CD14-positive monocyte (primary cell): ENCODE measurements around the gene PHACTR2. TPM values are rescaled to one million over a fixed set of nuclear protein-coding genes. Genes with fewer than 3 reads are reported as not detected.
"Not testable (repeated sequence)": the region's sequence is repeated elsewhere in the genome, so short reads cannot be mapped to it uniquely, and the experiment has no call there.

Experiments
- DNase-seq, 3 donors: peaks; one replicate each; pipeline ENCODE4 v3.0.0-alpha.2; 2011 to 2022
- H2AFZ ChIP-seq: 2 replicates; pipeline ENCODE4 v1.6.0; 2012; ENCODE audit warnings: mild to moderate bottlenecking, low read depth, low read length, inconsistent platforms; ENCODE audit not compliant: insufficient read depth, poor library complexity, severe bottlenecking
- H3K27ac ChIP-seq, 2 donors: 1 replicate in 1 of 2; 2 replicates in 1 of 2; pipeline ENCODE4 v1.5.1; 2012 to 2013; ENCODE audit warnings: low read length in 2 of 2, control low read depth in 1 of 2, inconsistent platforms in 1 of 2, low read depth in 1 of 2, mild to moderate bottlenecking in 1 of 2
- H3K27me3 ChIP-seq, 2 donors: one replicate each; pipeline versions ENCODE4 v1.6.0 to v1.6.1; 2011 to 2013; ENCODE audit warnings: low read length in 2 of 2; ENCODE audit not compliant: control insufficient read depth in 2 of 2, insufficient read depth in 2 of 2
- H3K36me3 ChIP-seq, 2 donors: replicated peaks in 1 of 2; 1 replicate in 1 of 2; 2 replicates in 1 of 2; pipeline versions ENCODE4 v1.5.1 to v1.6.1; 2012 to 2013; ENCODE audit warnings: low read length in 2 of 2, control low read depth in 1 of 2, inconsistent platforms in 1 of 2, mild to moderate bottlenecking in 1 of 2; ENCODE audit not compliant: insufficient read depth in 2 of 2, control insufficient read depth in 1 of 2
- H3K4me1 ChIP-seq, 2 donors: 1 replicate in 1 of 2; 2 replicates in 1 of 2; pipeline versions ENCODE4 v1.5.1 to v1.6.1; 2012 to 2013; ENCODE audit warnings: low read length in 2 of 2, control low read depth in 1 of 2, inconsistent platforms in 1 of 2, mild to moderate bottlenecking in 1 of 2, moderate library complexity in 1 of 2; ENCODE audit not compliant: insufficient read depth in 2 of 2, control insufficient read depth in 1 of 2
- H3K4me2 ChIP-seq: replicated peaks from 2 replicates; pipeline ENCODE3; 2012; ENCODE audit warnings: low read length, moderate library complexity, mild to moderate bottlenecking; ENCODE audit not compliant: poor library complexity, severe bottlenecking; ENCODE audit errors: extremely low read depth
- H3K4me3 ChIP-seq, 3 experiments: fragments of 200-600 bp in 1 of 3; sonication (generic) in 1 of 3; replicated peaks in 1 of 3; 1 replicate in 2 of 3; 2 replicates in 1 of 3; pipeline ENCODE4 v1.5.1; 2011 to 2013; ENCODE audit warnings: low read length in 3 of 3, mild to moderate bottlenecking in 3 of 3, control low read depth in 2 of 3, low read depth in 2 of 3, inconsistent platforms in 1 of 3, moderate library complexity in 1 of 3
- H3K79me2 ChIP-seq: 2 replicates; pipeline ENCODE4 v1.6.0; 2012; ENCODE audit warnings: mild to moderate bottlenecking, control low read depth, inconsistent platforms, low read length, moderate library complexity; ENCODE audit not compliant: insufficient read depth
- H3K9ac ChIP-seq: 2 replicates; pipeline ENCODE4 v1.6.0; 2017; ENCODE audit warnings: low read length, mild to moderate bottlenecking; ENCODE audit not compliant: insufficient read depth, poor library complexity, severe bottlenecking
- H3K9me3 ChIP-seq, 2 donors: replicated peaks in 1 of 2; 1 replicate in 1 of 2; 2 replicates in 1 of 2; pipeline versions ENCODE4 v1.5.1 to v1.6.1; 2012 to 2013; ENCODE audit warnings: low read length in 2 of 2, control low read depth in 1 of 2; ENCODE audit not compliant: control insufficient read depth in 1 of 2, insufficient read depth in 1 of 2
- H4K20me1 ChIP-seq: 2 replicates; pipeline ENCODE4 v1.6.0; 2012; ENCODE audit warnings: mild to moderate bottlenecking, low read length, control low read depth, moderate library complexity; ENCODE audit not compliant: insufficient read depth
- H3K27ac Mint-ChIP-seq, 7 donors: one replicate each; pipeline ENCODE4 v1.8.0; 2020; ENCODE audit warnings: mild to moderate bottlenecking in 7 of 7, mixed read lengths in 7 of 7, moderate library complexity in 6 of 7, inconsistent platforms in 2 of 7
- H3K27me3 Mint-ChIP-seq, 3 donors: one replicate each; pipeline ENCODE4 v1.8.0; 2021 to 2022; ENCODE audit warnings: low read depth in 3 of 3, mild to moderate bottlenecking in 3 of 3, mixed read lengths in 3 of 3, moderate library complexity in 3 of 3, inconsistent platforms in 1 of 3
- H3K36me3 Mint-ChIP-seq, 2 donors: one replicate each; pipeline ENCODE4 v1.8.0; 2020; ENCODE audit warnings: mixed read lengths in 2 of 2, inconsistent platforms in 1 of 2, mild to moderate bottlenecking in 1 of 2
- H3K4me1 Mint-ChIP-seq: one replicate; pipeline ENCODE4 v1.8.0; 2020; ENCODE audit warnings: mild to moderate bottlenecking, mixed read lengths
- H3K4me3 Mint-ChIP-seq, 2 donors: one replicate each; pipeline ENCODE4 v1.8.0; 2020; ENCODE audit warnings: mild to moderate bottlenecking in 2 of 2, mixed read lengths in 2 of 2, moderate library complexity in 1 of 2
- H3K9me3 Mint-ChIP-seq, 7 donors: one replicate each; pipeline ENCODE4 v1.8.0; 2020 to 2022; ENCODE audit warnings: mixed read lengths in 7 of 7, mild to moderate bottlenecking in 6 of 7, moderate library complexity in 6 of 7, inconsistent platforms in 2 of 7
- CTCF ChIP-seq: fragments of 200-600 bp; IDR thresholded peaks from one replicate; pipeline ENCODE4 v1.8.0; 2022; ENCODE audit warnings: antibody characterized with exemption, mild to moderate bottlenecking
- WGBS: methylation state at CpG from one replicate; pipeline ENCODE4 v1.1.5; 2013; ENCODE audit warnings: missing lambda C conversion rate; ENCODE audit not compliant: insufficient coverage; 5-methylcytosine and 5-hydroxymethylcytosine counted together
- intact Hi-C, 2 donors: fragments of 100-400 bp; cut with micrococcal nuclease; formaldehyde crosslinking; loops; one replicate each; pipeline versions ENCODE4 v1.15.0 to v1.15.1; 2023
- polyA plus RNA-seq, 3 donors: library from polyadenylated mRNA; depleted of rRNA in 1 of 3; unstranded in 2 of 3; stranded (reverse) in 1 of 3; fragments of 300-500 nt in 2 of 3; fragments of >200 nt in 1 of 3; fragmentation: Illumina TruSeq in 2 of 3; gene quantifications; 1 replicate in 2 of 3; 2 replicates in 1 of 3; pipeline ENCODE4 v1.2.3, GENCODE V29; 2012 to 2021

PHACTR2 gene
- polyA plus RNA-seq, 3 donors: 9.6 to 11.6 (median 11.2) TPM

GRCh38 chr6:143783077-143783476 is 105.3 kb downstream of the PHACTR2 start:
- Mint-ChIP-seq H3K9me3 (peaks cover 20 to 27% (median 24%) of the 10 kb centered on the region in 7 donors), H3K4me1 (peaks cover 2% of the 10 kb centered on the region), H3K4me3 (no peak overlapping the region), H3K36me3 (peaks cover 60 to 76% of the 10 kb centered on the region in 2 donors), H3K27ac (no peak overlapping the region), H3K27me3 (peaks cover 0 to 1% (median 0%) of the 10 kb centered on the region in 3 donors)
- no peak for DNase-seq
- intact Hi-C loops: no loop called here
- no peak overlapping the region for H2AFZ ChIP-seq
- no peak overlapping the region for H3K4me3 ChIP-seq
- H3K9ac ChIP-seq: no peak overlapping the region
- H3K9me3 ChIP-seq: peaks cover 23% of the 10 kb centered on the region in 2 donors
- no peak overlapping the region for H3K4me2 ChIP-seq
- no peak for TF ChIP-seq CTCF
- H3K4me1 ChIP-seq: no peaks in the 10 kb centered on the region
- peaks cover 23 to 91% of the 10 kb centered on the region in 2 donors for H3K36me3 ChIP-seq
- no peak overlapping the region for H3K27ac ChIP-seq
- H4K20me1 ChIP-seq: no peaks in the 10 kb centered on the region
- no peaks in the 10 kb centered on the region for H3K79me2 ChIP-seq
- no CpG with 5 or more reads among the region's 3 CpGs for WGBS
- H3K27me3 ChIP-seq: no peaks in the 10 kb centered on the region

- H3K9me3 ChIP-seq: peaks cover 23% of the 10 kb centered on the region in 2 donors
- no peaks in the 10 kb centered on the region for H3K4me1 ChIP-seq
- H3K79me2 ChIP-seq: no peaks in the 10 kb centered on the region
- no peaks in the 10 kb centered on the region for H3K27me3 ChIP-seq
- H3K4me2 ChIP-seq: no peak overlapping the region
- Mint-ChIP-seq H3K4me3 (no peak overlapping the region), H3K4me1 (peaks cover 2% of the 10 kb centered on the region), H3K27ac (no peak overlapping the region), H3K36me3 (peaks cover 58 to 74% of the 10 kb centered on the region in 2 donors), H3K9me3 (peaks cover 20 to 27% (median 24%) of the 10 kb centered on the region in 7 donors), H3K27me3 (peaks cover 0 to 1% (median 0%) of the 10 kb centered on the region in 3 donors)
- no peak for TF ChIP-seq CTCF
- H4K20me1 ChIP-seq: no peaks in the 10 kb centered on the region
- DNase-seq: no peak
- no peak overlapping the region for H3K27ac ChIP-seq
- no peak overlapping the region for H2AFZ ChIP-seq
- H3K4me3 ChIP-seq: no peak overlapping the region
- no peak overlapping the region for H3K9ac ChIP-seq
- intact Hi-C loops: no loop called here
- peaks cover 28 to 91% of the 10 kb centered on the region in 2 donors for H3K36me3 ChIP-seq
These were observed 106.6 kb downstream of the PHACTR2 start for GRCh38 chr6:143784316-143784715.

- H3K27me3 ChIP-seq, H3K4me1 ChIP-seq, H3K27ac ChIP-seq, H3K4me2 ChIP-seq, H3K27ac Mint-ChIP-seq, DNase-seq, H3K79me2 ChIP-seq, H3K4me1 Mint-ChIP-seq, intact Hi-C loops, H3K4me3 Mint-ChIP-seq, H4K20me1 ChIP-seq, H2AFZ ChIP-seq, H3K4me3 ChIP-seq, H3K27me3 Mint-ChIP-seq, H3K9ac ChIP-seq: not testable (repeated sequence)
- Histone ChIP-seq H3K9me3 (peaks cover 23% of the 10 kb centered on the region in 2 donors), H3K36me3 (peaks cover 32 to 93% of the 10 kb centered on the region in 2 donors)
- Mint-ChIP-seq H3K36me3 (peaks cover 64 to 79% of the 10 kb centered on the region in 2 donors), H3K9me3 (peaks cover 23 to 31% (median 26%) of the 10 kb centered on the region in 7 donors)
These were observed 108.6 kb downstream of the PHACTR2 start for GRCh38 chr6:143786371-143786770.
